ENCODE results near the gene KCNB1. TPM values are rescaled to one million over a fixed set of nuclear protein-coding genes. Genes with fewer than 3 reads are reported as not detected.
A peak's percentile ranks its signal among the peaks of the same experiment; 100 is the strongest.

KCNB1 gene
- total and polyA plus RNA-seq, 2 donors (not counting 1 experiment from before 2014, with no cell fraction given), result under 0.01 to 0.07 TPM

GRCh38 chr20:49403012-49403411, 79.5 kb downstream of the KCNB1 start:
- Histone ChIP-seq H3K79me2 (ENCODE audit: control insufficient read depth, insufficient read depth, low read length) (no peaks in the 10 kb centered on the region), H3K4me1 (ENCODE audit: control insufficient read depth, extremely low read depth, insufficient read depth, low read length) (no peaks in the 10 kb centered on the region), H3K27ac (ENCODE audit: insufficient read depth, low read length) (no peak overlapping the region), H3K36me3 (ENCODE audit: control insufficient read depth, insufficient read depth, low read length) (no peaks in the 10 kb centered on the region), H3K27me3 (ENCODE audit: control insufficient read depth, insufficient read depth, low read length) (peaks cover 4% of the 10 kb centered on the region), H3K4me3 (replicated peaks in 1 of 4; ENCODE audit: control extremely low read depth in 1 of 4, insufficient read depth in 1 of 4, low read depth in 3 of 4, low read length in 4 of 4) (no peak overlapping the region), H3K9me3 (ENCODE audit: control insufficient read depth, insufficient read depth, low read depth, low read length) (no peaks in the 10 kb centered on the region), H2AFZ (ENCODE audit: low read length) (no peak overlapping the region), H4K20me1 (ENCODE audit: control insufficient read depth, extremely low read depth, insufficient read depth, low read length) (no peaks in the 10 kb centered on the region), H3K9ac (ENCODE audit: insufficient read depth, low read length) (no peak overlapping the region), H3K4me2 (ENCODE audit: extremely low read depth, insufficient read depth, low read length) (no peak overlapping the region)
- TF ChIP-seq EZH2 (IDR thresholded peaks at IDR 0.05; ENCODE audit: low read length, missing control alignments), result no peak
- no peak for TF ChIP-seq CTCF (conservative IDR thresholded peaks at IDR 0.05 in 1 of 2, IDR thresholded peaks at IDR 0.05 in 1 of 2; ENCODE audit: low read depth in 1 of 2, low read length in 2 of 2)
- no peak for DNase-seq (ENCODE audit: low read depth in 2 of 2)

GRCh38 chr20:49400904-49401303, 81.6 kb downstream of the KCNB1 start:
- no peaks in the 10 kb centered on the region for H3K9me3 ChIP-seq (ENCODE audit: control insufficient read depth, insufficient read depth, low read depth, low read length)
- no peak overlapping the region for H3K9ac ChIP-seq (ENCODE audit: insufficient read depth, low read length)
- peaks cover 3% of the 10 kb centered on the region for H3K27me3 ChIP-seq (ENCODE audit: control insufficient read depth, insufficient read depth, low read length)
- no peak overlapping the region for H3K4me2 ChIP-seq (ENCODE audit: extremely low read depth, insufficient read depth, low read length)
- no peaks in the 10 kb centered on the region for H3K36me3 ChIP-seq (ENCODE audit: control insufficient read depth, insufficient read depth, low read length)
- H3K79me2 ChIP-seq (ENCODE audit: control insufficient read depth, insufficient read depth, low read length), result no peaks in the 10 kb centered on the region
- H3K27ac ChIP-seq (ENCODE audit: insufficient read depth, low read length), result no peak overlapping the region
- no peak overlapping the region for H3K4me3 ChIP-seq (replicated peaks in 1 of 4; ENCODE audit: control extremely low read depth in 1 of 4, insufficient read depth in 1 of 4, low read depth in 3 of 4, low read length in 4 of 4)
- H2AFZ ChIP-seq (ENCODE audit: low read length), result no peak overlapping the region
- TF ChIP-seq EZH2 (IDR thresholded peaks at IDR 0.05; ENCODE audit: low read length, missing control alignments) (no peak), CTCF (conservative IDR thresholded peaks at IDR 0.05 in 1 of 2, IDR thresholded peaks at IDR 0.05 in 1 of 2; ENCODE audit: low read depth in 1 of 2, low read length in 2 of 2) (no peak)
- H3K4me1 ChIP-seq (ENCODE audit: control insufficient read depth, extremely low read depth, insufficient read depth, low read length), result no peaks in the 10 kb centered on the region
- peak; percentile 33 to 50 for DNase-seq (ENCODE audit: low read depth in 2 of 2)
- no peaks in the 10 kb centered on the region for H4K20me1 ChIP-seq (ENCODE audit: control insufficient read depth, extremely low read depth, insufficient read depth, low read length)

GRCh38 chr20:49400410-49400809, 82.1 kb downstream of the KCNB1 start:
- Histone ChIP-seq H2AFZ (ENCODE audit: low read length) (no peak overlapping the region), H3K4me1 (ENCODE audit: control insufficient read depth, extremely low read depth, insufficient read depth, low read length) (no peaks in the 10 kb centered on the region), H3K9me3 (ENCODE audit: control insufficient read depth, insufficient read depth, low read depth, low read length) (no peaks in the 10 kb centered on the region), H3K4me3 (replicated peaks in 1 of 4; ENCODE audit: control extremely low read depth in 1 of 4, insufficient read depth in 1 of 4, low read depth in 3 of 4, low read length in 4 of 4) (no peak overlapping the region), H3K79me2 (ENCODE audit: control insufficient read depth, insufficient read depth, low read length) (no peaks in the 10 kb centered on the region), H3K27ac (ENCODE audit: insufficient read depth, low read length) (no peak overlapping the region), H3K27me3 (ENCODE audit: control insufficient read depth, insufficient read depth, low read length) (peaks cover 2% of the 10 kb centered on the region), H3K4me2 (ENCODE audit: extremely low read depth, insufficient read depth, low read length) (no peak overlapping the region), H3K9ac (ENCODE audit: insufficient read depth, low read length) (no peak overlapping the region), H3K36me3 (ENCODE audit: control insufficient read depth, insufficient read depth, low read length) (no peaks in the 10 kb centered on the region), H4K20me1 (ENCODE audit: control insufficient read depth, extremely low read depth, insufficient read depth, low read length) (no peaks in the 10 kb centered on the region)
- no peak for TF ChIP-seq CTCF (conservative IDR thresholded peaks at IDR 0.05 in 1 of 2, IDR thresholded peaks at IDR 0.05 in 1 of 2; ENCODE audit: low read depth in 1 of 2, low read length in 2 of 2)
- no peak for TF ChIP-seq EZH2 (IDR thresholded peaks at IDR 0.05; ENCODE audit: low read length, missing control alignments)
- peak in 1 of 2 donors; percentile 37 for DNase-seq (ENCODE audit: low read depth in 2 of 2)

All from fibroblast of lung (primary cell).